Loucy (cell line): ENCODE data around the gene PFAS.

Experiments
- H2AFZ ChIP-seq: fragments of 200-600 bp; sonication (generic); 2 replicates; pipeline ENCODE4 v1.6.0; 2016; ENCODE audit warnings: antibody characterized with exemption, mild to moderate bottlenecking, low read length, moderate library complexity
- H3F3A ChIP-seq: fragments of 200-600 bp; 2 replicates; pipeline ENCODE4 v1.6.0; 2016; ENCODE audit warnings: antibody characterized with exemption, low read depth, mild to moderate bottlenecking
- H3K27me3 ChIP-seq: fragments of 200-600 bp; sonication (generic); 2 replicates; pipeline ENCODE4 v1.6.1; 2014; ENCODE audit warnings: low read length, mild to moderate bottlenecking; ENCODE audit not compliant: insufficient read depth, poor library complexity, severe bottlenecking
- H3K36me3 ChIP-seq: fragments of 200-600 bp; sonication (generic); 2 replicates; pipeline ENCODE4 v1.6.1; 2016; ENCODE audit warnings: low read length; ENCODE audit not compliant: insufficient read depth
- H3K4me1 ChIP-seq: fragments of 200-600 bp; sonication (generic); 2 replicates; pipeline ENCODE4 v1.5.1; 2014; ENCODE audit warnings: low read length, mild to moderate bottlenecking; ENCODE audit not compliant: insufficient read depth, poor library complexity, severe bottlenecking
- H3K4me2 ChIP-seq: fragments of 200-600 bp; sonication (generic); 2 replicates; pipeline ENCODE4 v1.6.0; 2014; ENCODE audit warnings: antibody characterized with exemption, low read length, low read depth, mild to moderate bottlenecking; ENCODE audit not compliant: poor library complexity, severe bottlenecking
- H3K4me3 ChIP-seq: fragments of 200-600 bp; sonication (generic); 2 replicates; pipeline ENCODE4 v1.5.1; 2014; ENCODE audit warnings: low read length, mild to moderate bottlenecking, mixed read lengths; ENCODE audit not compliant: poor library complexity, severe bottlenecking
- H3K79me2 ChIP-seq: fragments of 200-600 bp; sonication (generic); 2 replicates; pipeline ENCODE4 v1.6.1; 2014; ENCODE audit warnings: low read length; ENCODE audit not compliant: insufficient read depth
- H3K9ac ChIP-seq: fragments of 200-600 bp; sonication (generic); 2 replicates; pipeline ENCODE4 v1.6.0; 2014; ENCODE audit warnings: mild to moderate bottlenecking, low read depth, low read length, moderate library complexity; ENCODE audit not compliant: poor library complexity, severe bottlenecking
- H3K9me2 ChIP-seq: fragments of 200-600 bp; sonication (generic); replicated peaks from 2 replicates; pipeline ENCODE4 v1.6.1; 2016; ENCODE audit warnings: low read depth, low read length, mixed read lengths
- H3K9me3 ChIP-seq: fragments of 200-600 bp; sonication (generic); 2 replicates; pipeline ENCODE4 v1.6.1; 2014; ENCODE audit warnings: mild to moderate bottlenecking, antibody characterized with exemption, low read length, low read depth; ENCODE audit not compliant: insufficient read depth
- H4K20me1 ChIP-seq: fragments of 200-600 bp; sonication (generic); 2 replicates; pipeline ENCODE4 v1.6.0; 2014; ENCODE audit warnings: antibody characterized with exemption, low read length, mild to moderate bottlenecking; ENCODE audit not compliant: insufficient read depth, poor library complexity, severe bottlenecking
- EZH2phosphoT487 ChIP-seq: fragments of 200-600 bp; IDR thresholded peaks from 2 replicates; pipeline ENCODE4 v1.6.1; 2018; ENCODE audit warnings: antibody characterized with exemption, mild to moderate bottlenecking, moderate library complexity, borderline replicate concordance
- TF ChIP-seq, protein P1 (sequence below): fragments of 200-600 bp; sonication (generic); conservative IDR thresholded peaks from 2 replicates; pipeline ENCODE4 v1.5.1; 2014; ENCODE audit warnings: mild to moderate bottlenecking, antibody characterized with exemption, low read length

PFAS gene

DNA sequence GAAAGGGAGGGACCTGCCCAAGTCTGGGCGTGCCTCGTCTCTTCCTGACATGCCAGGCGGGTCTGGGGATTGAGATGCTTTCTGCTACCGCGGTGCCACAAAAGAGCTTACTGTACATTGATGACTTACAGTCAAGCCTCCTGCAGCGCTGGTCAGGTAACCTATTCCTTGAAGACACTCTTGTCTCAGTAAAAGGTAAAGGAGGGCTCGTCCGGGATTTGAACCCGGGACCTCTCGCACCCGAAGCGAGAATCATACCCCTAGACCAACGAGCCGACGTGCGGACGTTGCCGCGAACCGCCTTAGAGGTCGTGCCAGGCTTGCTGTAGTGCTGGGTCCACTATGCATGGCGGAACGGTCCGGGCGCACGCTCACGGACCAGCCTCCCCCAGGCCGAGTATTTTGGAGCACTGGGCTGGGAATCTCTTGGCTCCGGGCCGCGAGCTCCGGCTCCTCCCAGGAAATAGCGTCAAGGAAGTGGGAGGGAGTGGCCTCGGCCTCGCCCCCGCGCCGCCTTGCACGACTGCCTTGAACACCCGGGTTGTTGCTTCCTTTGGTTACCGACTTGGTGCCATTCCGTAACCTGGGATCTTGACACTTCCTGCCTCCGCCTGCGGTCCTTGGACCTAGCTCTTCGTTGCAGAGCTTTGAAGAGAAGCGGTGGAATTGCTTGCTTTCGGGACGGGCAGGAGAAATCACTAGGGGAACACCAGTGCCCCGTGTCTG lies 26.3 kb upstream of the PFAS start:
- Histone ChIP-seq H2AFZ (peak overlapping the region; percentile 92), H3K9ac (peak overlapping the region; percentile 98), H3K4me3 (peak overlapping the region; percentile 87), H3K4me1 (peaks cover 8% of the 10 kb centered on the region), H3K27me3 (no peaks in the 10 kb centered on the region), H3K9me2 (no peaks in the 10 kb centered on the region), H3K9me3 (no peaks in the 10 kb centered on the region), H3F3A (peaks cover 16% of the 10 kb centered on the region), H3K79me2 (no peaks in the 10 kb centered on the region), H4K20me1 (no peaks in the 10 kb centered on the region), H3K4me2 (peak overlapping the region; percentile 89), H3K36me3 (peaks cover 7% of the 10 kb centered on the region; the same call in 1 of the 2 replicates)
- no peak for TF ChIP-seq EZH2phosphoT487
- TF ChIP-seq, protein P1, sequence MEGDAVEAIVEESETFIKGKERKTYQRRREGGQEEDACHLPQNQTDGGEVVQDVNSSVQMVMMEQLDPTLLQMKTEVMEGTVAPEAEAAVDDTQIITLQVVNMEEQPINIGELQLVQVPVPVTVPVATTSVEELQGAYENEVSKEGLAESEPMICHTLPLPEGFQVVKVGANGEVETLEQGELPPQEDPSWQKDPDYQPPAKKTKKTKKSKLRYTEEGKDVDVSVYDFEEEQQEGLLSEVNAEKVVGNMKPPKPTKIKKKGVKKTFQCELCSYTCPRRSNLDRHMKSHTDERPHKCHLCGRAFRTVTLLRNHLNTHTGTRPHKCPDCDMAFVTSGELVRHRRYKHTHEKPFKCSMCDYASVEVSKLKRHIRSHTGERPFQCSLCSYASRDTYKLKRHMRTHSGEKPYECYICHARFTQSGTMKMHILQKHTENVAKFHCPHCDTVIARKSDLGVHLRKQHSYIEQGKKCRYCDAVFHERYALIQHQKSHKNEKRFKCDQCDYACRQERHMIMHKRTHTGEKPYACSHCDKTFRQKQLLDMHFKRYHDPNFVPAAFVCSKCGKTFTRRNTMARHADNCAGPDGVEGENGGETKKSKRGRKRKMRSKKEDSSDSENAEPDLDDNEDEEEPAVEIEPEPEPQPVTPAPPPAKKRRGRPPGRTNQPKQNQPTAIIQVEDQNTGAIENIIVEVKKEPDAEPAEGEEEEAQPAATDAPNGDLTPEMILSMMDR = no peak

DNA sequence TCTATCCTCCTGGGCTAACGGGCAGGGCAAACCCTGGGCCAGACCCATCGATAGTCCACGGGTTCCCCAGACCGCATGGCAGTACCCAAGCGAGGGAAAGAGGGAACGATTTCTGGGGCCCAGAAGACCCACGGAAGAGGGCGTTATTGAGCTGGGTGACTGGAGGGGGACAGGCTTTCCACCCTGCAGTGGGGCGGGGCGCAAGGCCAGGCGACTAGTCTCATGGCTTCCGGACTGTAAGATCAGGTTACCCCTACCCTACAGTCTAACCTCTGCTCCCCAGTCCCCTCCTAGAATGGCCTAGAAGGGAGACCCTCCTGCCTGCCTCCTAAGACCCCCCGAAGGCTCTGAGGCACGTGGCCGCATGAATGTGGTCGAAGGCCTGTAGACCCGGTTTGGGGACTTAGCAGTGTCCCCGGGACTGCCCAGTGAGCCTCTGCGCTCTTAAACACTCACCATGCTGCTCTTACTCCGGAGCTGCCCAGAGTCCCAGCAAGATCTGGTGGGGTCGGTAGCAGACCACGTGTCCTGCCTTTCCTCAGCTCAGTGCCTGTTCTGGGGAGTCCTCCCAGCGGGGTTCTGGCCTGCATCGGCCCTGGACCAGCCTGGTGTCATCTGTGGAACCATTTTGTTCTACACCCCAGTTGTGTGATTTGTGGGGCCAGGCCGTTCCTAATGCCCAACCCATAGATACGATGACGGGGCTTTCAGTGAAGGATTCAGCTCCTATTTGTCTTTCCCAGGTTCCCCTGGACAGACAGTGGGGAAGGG lies 25.5 kb upstream of the PFAS start:
- H3K36me3 ChIP-seq = peaks cover 15% of the 10 kb centered on the region; the same call in 1 of the 2 replicates
- H3K9me3 ChIP-seq = no peaks in the 10 kb centered on the region
- H3K9ac ChIP-seq = peak overlapping the region; percentile 98
- H3K4me1 ChIP-seq = peaks cover 8% of the 10 kb centered on the region
- no peaks in the 10 kb centered on the region for H3K79me2 ChIP-seq
- H3F3A ChIP-seq = peaks cover 16% of the 10 kb centered on the region
- H2AFZ ChIP-seq = peak overlapping the region; percentile 92
- no peaks in the 10 kb centered on the region for H3K27me3 ChIP-seq
- TF ChIP-seq, protein P1 = peak; percentile 54
- TF ChIP-seq EZH2phosphoT487 = no peak
- peak overlapping the region; percentile 87 for H3K4me3 ChIP-seq
- H4K20me1 ChIP-seq = no peaks in the 10 kb centered on the region
- peak overlapping the region; percentile 89 for H3K4me2 ChIP-seq
- no peaks in the 10 kb centered on the region for H3K9me2 ChIP-seq

DNA sequence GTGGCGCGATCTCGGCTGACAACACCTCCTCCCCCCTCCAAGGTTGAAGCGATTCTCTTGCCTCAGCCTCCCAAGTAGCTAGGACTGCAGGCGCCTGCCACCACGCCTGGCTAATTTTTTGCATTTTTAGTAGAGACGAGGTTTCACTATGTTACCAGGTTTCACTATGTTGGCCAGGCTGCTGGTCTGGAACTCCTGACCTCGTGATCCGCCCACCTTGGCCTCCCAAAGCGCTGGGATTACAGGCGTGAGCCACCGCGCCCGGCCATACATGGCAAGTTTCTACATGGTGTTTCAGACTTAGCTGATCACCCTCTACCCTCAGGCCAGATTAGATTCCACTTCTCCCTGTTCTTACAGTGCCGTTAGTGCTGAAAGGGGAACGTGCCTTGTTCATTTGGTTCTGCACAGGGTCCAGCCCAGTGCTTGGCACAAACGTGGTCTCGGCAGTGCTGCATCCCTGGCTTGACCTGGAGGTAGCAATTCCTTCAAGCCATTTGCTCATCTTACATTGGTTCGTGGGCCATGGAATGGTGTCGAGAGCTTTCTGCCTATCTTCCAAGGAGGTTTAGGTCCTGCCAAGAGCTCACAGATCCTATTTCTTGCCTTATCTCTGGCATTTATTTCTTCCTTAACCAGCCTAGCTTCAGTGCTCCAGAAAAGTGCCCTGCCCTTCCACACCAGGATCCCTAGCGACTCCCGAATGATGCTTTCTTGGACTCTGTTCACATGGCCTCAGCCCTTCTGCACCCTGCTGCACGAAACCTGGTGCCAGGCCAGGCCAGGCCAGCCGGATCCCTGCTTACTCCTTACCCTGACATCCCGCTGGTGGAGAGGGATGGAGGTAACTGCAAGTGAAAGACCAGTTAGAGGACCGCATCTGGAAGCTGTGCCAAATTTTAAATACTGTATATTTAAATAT lies 23.9 kb upstream of the PFAS start:
- Histone ChIP-seq H3K79me2 (no peaks in the 10 kb centered on the region), H2AFZ (no peak overlapping the region), H3K9ac (no peak overlapping the region), H3K9me2 (no peaks in the 10 kb centered on the region), H3F3A (peaks cover 16% of the 10 kb centered on the region), H4K20me1 (no peaks in the 10 kb centered on the region), H3K4me3 (no peak overlapping the region), H3K4me2 (no peak overlapping the region), H3K4me1 (peaks cover 8% of the 10 kb centered on the region), H3K9me3 (no peaks in the 10 kb centered on the region), H3K27me3 (no peaks in the 10 kb centered on the region), H3K36me3 (peaks cover 31% of the 10 kb centered on the region; the same call in 1 of the 2 replicates)
- TF ChIP-seq, protein P1 = no peak
- no peak for TF ChIP-seq EZH2phosphoT487
